ENCODE measurements around the gene BRI3BP.
"Not testable (repeated sequence)": the region's sequence is repeated elsewhere in the genome, so short reads cannot be mapped to it uniquely, and the experiment has no call there.

BRI3BP gene

GRCh38 chr12:124971603-124972002 lies 21.8 kb upstream of the BRI3BP start:
- DNase-seq (ENCODE audit: insufficient read length, low spot score), result no peak
- FAIRE-seq, result no peak

GRCh38 chr12:124972211-124972610 lies 21.2 kb upstream of the BRI3BP start:
- FAIRE-seq, result no peak

GRCh38 chr12:124975276-124975675 lies 18.2 kb upstream of the BRI3BP start:
- no peak for FAIRE-seq

More at GRCh38 chr12:124972211-124972610, 21.2 kb upstream of the BRI3BP start:
- DNase-seq (ENCODE audit: insufficient read length, low spot score), result no peak

GRCh38 chr12:124976999-124977398 lies 16.4 kb upstream of the BRI3BP start:
- DNase-seq (ENCODE audit: insufficient read length, low spot score) (no peak), FAIRE-seq (no peak)

More at GRCh38 chr12:124975276-124975675, 18.2 kb upstream of the BRI3BP start:
- no peak for DNase-seq (ENCODE audit: insufficient read length, low spot score)

- no peak for FAIRE-seq
Measured at GRCh38 chr12:124979568-124979967, 13.9 kb upstream of the BRI3BP start.

GRCh38 chr12:124980098-124980892 lies 13.2 kb upstream of the BRI3BP start:
- DNase-seq (ENCODE audit: insufficient read length, low spot score), result no peak
- no peak for FAIRE-seq

More at GRCh38 chr12:124979568-124979967, 13.9 kb upstream of the BRI3BP start:
- DNase-seq (ENCODE audit: insufficient read length, low spot score), result no peak

GRCh38 chr12:124986876-124987275 lies 6.6 kb upstream of the BRI3BP start:
- not testable (repeated sequence) for FAIRE-seq; DNase-seq (ENCODE audit: insufficient read length, low spot score)

GRCh38 chr12:124992874-124993625 lies 395 bp upstream of the BRI3BP start:
- FAIRE-seq (peak; percentile 95), DNase-seq (ENCODE audit: insufficient read length, low spot score) (peak; percentile 71)

- DNase-seq (ENCODE audit: insufficient read length, low spot score) (no peak), FAIRE-seq (peak; percentile 8)
Measured at GRCh38 chr12:124994437-124994975, 1.1 kb downstream of the BRI3BP start.

GRCh38 chr12:124995200-124995961 lies 1.9 kb downstream of the BRI3BP start:
- peak; percentile 90 for FAIRE-seq
- peak; percentile 47 for DNase-seq (ENCODE audit: insufficient read length, low spot score)

- no peak for DNase-seq (ENCODE audit: insufficient read length, low spot score)
Measured at GRCh38 chr12:124998705-124999104, 5.3 kb downstream of the BRI3BP start.

GRCh38 chr12:125001636-125002035 lies 8.2 kb downstream of the BRI3BP start:
- DNase-seq (ENCODE audit: insufficient read length, low spot score) (no peak), FAIRE-seq (no peak)

More at GRCh38 chr12:124998705-124999104, 5.3 kb downstream of the BRI3BP start:
- no peak for FAIRE-seq

GRCh38 chr12:125003021-125003420 lies 9.6 kb downstream of the BRI3BP start:
- FAIRE-seq, result no peak
- no peak for DNase-seq (ENCODE audit: insufficient read length, low spot score)

GRCh38 chr12:125004621-125005020 lies 11.2 kb downstream of the BRI3BP start:
- DNase-seq (ENCODE audit: insufficient read length, low spot score) (no peak), FAIRE-seq (no peak)

GRCh38 chr12:125005652-125006051 lies 12.2 kb downstream of the BRI3BP start:
- DNase-seq (ENCODE audit: insufficient read length, low spot score) (no peak), FAIRE-seq (no peak)

- DNase-seq (ENCODE audit: insufficient read length, low spot score) (no peak), FAIRE-seq (no peak)
Measured at GRCh38 chr12:125006365-125006764, 12.9 kb downstream of the BRI3BP start.

GRCh38 chr12:125013816-125014442 lies 20.5 kb downstream of the BRI3BP start:
- DNase-seq (ENCODE audit: insufficient read length, low spot score) (no peak), FAIRE-seq (no peak)

GRCh38 chr12:125014526-125014925 lies 21.1 kb downstream of the BRI3BP start:
- DNase-seq (ENCODE audit: insufficient read length, low spot score), result no peak

GRCh38 chr12:125015680-125016310 lies 22.4 kb downstream of the BRI3BP start:
- DNase-seq (ENCODE audit: insufficient read length, low spot score) (no peak), FAIRE-seq (no peak)

More at GRCh38 chr12:125014526-125014925, 21.1 kb downstream of the BRI3BP start:
- FAIRE-seq, result no peak

GRCh38 chr12:125017801-125018200 lies 24.4 kb downstream of the BRI3BP start:
- FAIRE-seq (no peak), DNase-seq (ENCODE audit: insufficient read length, low spot score) (no peak)

Measured in GM19239 (cell line).